ENCODE data around the gene SYCN. TPM values are rescaled to one million over a fixed set of nuclear protein-coding genes. Genes with fewer than 3 reads are reported as not detected.

SYCN gene
- total and polyA plus RNA-seq, 2 experiments from 2014 or later, result not detected

DNA sequence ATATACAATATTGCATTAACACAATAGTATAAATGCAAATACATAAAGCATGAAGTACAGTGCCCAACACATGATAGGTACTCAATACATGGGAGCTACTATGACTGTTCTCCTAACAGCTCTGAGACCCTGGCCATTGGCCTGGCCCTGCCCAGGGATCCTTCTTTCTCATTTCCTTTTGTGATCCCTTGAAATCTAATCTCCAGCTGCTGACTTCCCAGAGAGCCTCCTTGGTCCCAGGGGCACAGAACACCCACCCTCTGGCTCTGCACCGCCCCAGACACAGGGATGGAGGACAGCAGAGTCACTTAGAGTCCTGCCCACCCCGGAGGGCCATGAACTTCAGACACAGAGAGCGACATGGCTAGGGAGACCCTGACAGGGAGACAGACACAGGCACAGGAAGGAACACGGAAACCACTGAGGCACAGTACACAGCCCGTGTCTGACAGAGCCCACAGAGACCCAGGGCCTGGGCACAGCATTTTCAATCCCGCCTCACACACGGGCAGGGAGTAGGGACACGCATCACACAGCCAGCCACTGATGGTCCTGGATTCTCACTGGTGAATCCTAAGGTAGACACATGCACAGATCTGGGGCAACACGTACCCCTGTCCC is 4.2 kb upstream of the SYCN start:
- no peaks in the 10 kb centered on the region for H3K9me2 ChIP-seq (ENCODE audit: insufficient read depth)
- H3K27me3 ChIP-seq (replicated peaks; ENCODE audit: insufficient read depth), result peaks cover 22% of the 10 kb centered on the region
- H3K4me3 ChIP-seq, result no peak overlapping the region
- no peaks in the 10 kb centered on the region for H3K36me3 ChIP-seq (ENCODE audit: low read depth)
- H4K20me1 ChIP-seq (ENCODE audit: insufficient read depth), result no peaks in the 10 kb centered on the region
- in situ Hi-C loops (cut with MboI), result no loop called here
- TF ChIP-seq EZH2phosphoT487 (IDR thresholded peaks at IDR 0.05; ENCODE audit: insufficient read depth, low read depth), result no peak
- no peak overlapping the region for H2AFZ ChIP-seq
- WGBS, 2 experiments (ENCODE audit: low coverage in 1 of 2, low lambda C conversion rate in 2 of 2, missing lambda C conversion rate in 2 of 2), result 53 to 65% methylated on average over 9 of the region's 9 CpGs
- DNase-seq, result no peak
- H3F3A ChIP-seq (ENCODE audit: insufficient read depth), result no peaks in the 10 kb centered on the region
- H3K27ac ChIP-seq, result no peak overlapping the region
- no peaks in the 10 kb centered on the region for H3K9me3 ChIP-seq (ENCODE audit: low read depth)
- H3K4me2 ChIP-seq (ENCODE audit: unreplicated experiment), result no peak overlapping the region
- no peaks in the 10 kb centered on the region for H3K4me1 ChIP-seq (ENCODE audit: insufficient read depth)
- H3K9ac ChIP-seq, result no peak overlapping the region
- no peaks in the 10 kb centered on the region for H3K79me2 ChIP-seq (ENCODE audit: insufficient read depth)

- no peak overlapping the region for H3K27ac ChIP-seq
- in situ Hi-C loops (cut with MboI), result no loop called here
- H3K4me3 ChIP-seq, result no peak overlapping the region
- H3K9me3 ChIP-seq (ENCODE audit: low read depth), result no peaks in the 10 kb centered on the region
- H3K79me2 ChIP-seq (ENCODE audit: insufficient read depth), result no peaks in the 10 kb centered on the region
- no peaks in the 10 kb centered on the region for H3F3A ChIP-seq (ENCODE audit: insufficient read depth)
- WGBS, 2 experiments (ENCODE audit: low coverage in 1 of 2, low lambda C conversion rate in 2 of 2, missing lambda C conversion rate in 2 of 2), result 43 to 45% methylated on average over 6 of the region's 6 CpGs
- no peak overlapping the region for H2AFZ ChIP-seq
- no peaks in the 10 kb centered on the region for H3K4me1 ChIP-seq (ENCODE audit: insufficient read depth)
- no peak overlapping the region for H3K9ac ChIP-seq
- no peak for DNase-seq
- no peak overlapping the region for H3K4me2 ChIP-seq (ENCODE audit: unreplicated experiment)
- no peaks in the 10 kb centered on the region for H4K20me1 ChIP-seq (ENCODE audit: insufficient read depth)
- H3K36me3 ChIP-seq (ENCODE audit: low read depth), result no peaks in the 10 kb centered on the region
- no peaks in the 10 kb centered on the region for H3K9me2 ChIP-seq (ENCODE audit: insufficient read depth)
- TF ChIP-seq EZH2 (IDR thresholded peaks at IDR 0.05; ENCODE audit: insufficient read depth, poor library complexity, severe bottlenecking), result no peak
- no peak for TF ChIP-seq EZH2phosphoT487 (IDR thresholded peaks at IDR 0.05; ENCODE audit: insufficient read depth, low read depth)
- H3K27me3 ChIP-seq (replicated peaks; ENCODE audit: insufficient read depth), result peaks cover 30% of the 10 kb centered on the region
These were observed 3.3 kb upstream of the SYCN start for GRCh38 chr19:39207293-39207836.

DNA sequence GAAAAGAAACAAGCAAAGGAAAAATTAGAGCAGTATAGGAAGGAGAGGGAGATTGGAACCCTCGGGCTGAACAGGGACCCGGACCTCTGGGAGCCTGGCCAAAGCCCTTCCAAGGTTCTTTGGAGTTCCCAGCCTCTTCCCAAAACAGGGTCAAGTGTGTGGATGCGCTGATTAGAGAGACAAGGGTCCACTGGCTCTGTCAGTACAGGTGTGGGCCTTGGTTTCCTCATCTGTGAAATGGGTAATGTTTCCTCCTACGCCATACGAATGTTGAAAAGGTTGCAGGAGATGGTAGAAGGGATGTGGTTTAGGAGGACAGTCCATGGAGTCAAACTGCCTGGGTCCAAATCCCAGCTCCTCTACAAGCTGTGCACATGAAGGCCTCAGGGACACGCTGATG is 2.1 kb upstream of the SYCN start:
- no peaks in the 10 kb centered on the region for H3K79me2 ChIP-seq (ENCODE audit: insufficient read depth)
- H3K27me3 ChIP-seq (replicated peaks; ENCODE audit: insufficient read depth), result peaks cover 42% of the 10 kb centered on the region
- no peaks in the 10 kb centered on the region for H3K36me3 ChIP-seq (ENCODE audit: low read depth)
- no peak overlapping the region for H2AFZ ChIP-seq
- no peaks in the 10 kb centered on the region for H4K20me1 ChIP-seq (ENCODE audit: insufficient read depth)
- no peak overlapping the region for H3K4me3 ChIP-seq
- no peak overlapping the region for H3K27ac ChIP-seq
- DNase-seq, result no peak
- H3F3A ChIP-seq (ENCODE audit: insufficient read depth), result no peaks in the 10 kb centered on the region
- H3K9me3 ChIP-seq (ENCODE audit: low read depth), result no peaks in the 10 kb centered on the region
- H3K4me2 ChIP-seq (ENCODE audit: unreplicated experiment), result no peak overlapping the region
- no peaks in the 10 kb centered on the region for H3K4me1 ChIP-seq (ENCODE audit: insufficient read depth)
- in situ Hi-C loops (cut with MboI), result no loop called here
- H3K9ac ChIP-seq, result no peak overlapping the region
- H3K9me2 ChIP-seq (ENCODE audit: insufficient read depth), result no peaks in the 10 kb centered on the region
- TF ChIP-seq EZH2 (IDR thresholded peaks at IDR 0.05; ENCODE audit: insufficient read depth, poor library complexity, severe bottlenecking) (no peak), EZH2phosphoT487 (IDR thresholded peaks at IDR 0.05; ENCODE audit: insufficient read depth, low read depth) (no peak)
- 60 to 64% methylated on average over 6 of the region's 6 CpGs for WGBS, 2 experiments (ENCODE audit: low coverage in 1 of 2, low lambda C conversion rate in 2 of 2, missing lambda C conversion rate in 2 of 2)

DNA sequence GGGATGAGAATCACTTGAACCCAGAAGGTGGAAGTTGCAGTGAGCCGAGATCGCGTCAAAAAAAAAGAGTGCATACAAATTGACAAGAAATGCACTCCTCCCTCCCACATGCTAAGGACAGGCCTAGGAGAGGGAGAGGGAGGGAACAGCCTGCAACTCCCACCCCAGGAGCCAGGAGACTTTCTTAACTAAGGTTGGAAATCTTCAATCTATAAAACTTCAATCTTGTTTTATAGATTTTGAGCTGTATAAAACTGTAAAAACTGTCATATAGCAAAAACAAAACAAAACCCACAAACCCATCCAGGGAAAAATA is 1.3 kb upstream of the SYCN start:
- no peak overlapping the region for H3K4me2 ChIP-seq (ENCODE audit: unreplicated experiment)
- in situ Hi-C loops (cut with MboI), result no loop called here
- DNase-seq, result no peak
- no peak overlapping the region for H3K9ac ChIP-seq
- H3K27me3 ChIP-seq (replicated peaks; ENCODE audit: insufficient read depth), result peaks cover 43% of the 10 kb centered on the region
- no peaks in the 10 kb centered on the region for H3F3A ChIP-seq (ENCODE audit: insufficient read depth)
- H3K27ac ChIP-seq, result no peak overlapping the region
- H2AFZ ChIP-seq, result no peak overlapping the region
- no peaks in the 10 kb centered on the region for H3K79me2 ChIP-seq (ENCODE audit: insufficient read depth)
- no peak overlapping the region for H3K4me3 ChIP-seq
- no peaks in the 10 kb centered on the region for H4K20me1 ChIP-seq (ENCODE audit: insufficient read depth)
- H3K36me3 ChIP-seq (ENCODE audit: low read depth), result no peaks in the 10 kb centered on the region
- no peak for TF ChIP-seq EZH2phosphoT487 (IDR thresholded peaks at IDR 0.05; ENCODE audit: insufficient read depth, low read depth)
- TF ChIP-seq EZH2 (IDR thresholded peaks at IDR 0.05; ENCODE audit: insufficient read depth, poor library complexity, severe bottlenecking), result no peak
- H3K9me3 ChIP-seq (ENCODE audit: low read depth), result no peaks in the 10 kb centered on the region
- no peaks in the 10 kb centered on the region for H3K9me2 ChIP-seq (ENCODE audit: insufficient read depth)
- WGBS, 2 experiments (ENCODE audit: low coverage in 1 of 2, low lambda C conversion rate in 2 of 2, missing lambda C conversion rate in 2 of 2), result 61 to 83% methylated on average over 3 of the region's 3 CpGs
- no peaks in the 10 kb centered on the region for H3K4me1 ChIP-seq (ENCODE audit: insufficient read depth)

GRCh38 chr19:39202998-39203355 is 1.1 kb downstream of the SYCN start:
- no peak overlapping the region for H3K27ac ChIP-seq
- no peaks in the 10 kb centered on the region for H3K9me2 ChIP-seq (ENCODE audit: insufficient read depth)
- H3K9me3 ChIP-seq (ENCODE audit: low read depth), result no peaks in the 10 kb centered on the region
- in situ Hi-C loops (cut with MboI), result no loop called here
- WGBS, 2 experiments (ENCODE audit: low coverage in 1 of 2, low lambda C conversion rate in 2 of 2, missing lambda C conversion rate in 2 of 2), result 94 to 100% methylated on average over 1 of the region's 1 CpG
- H3K27me3 ChIP-seq (replicated peaks; ENCODE audit: insufficient read depth), result peaks cover 41% of the 10 kb centered on the region
- H3K4me1 ChIP-seq (ENCODE audit: insufficient read depth), result no peaks in the 10 kb centered on the region
- H3K36me3 ChIP-seq (ENCODE audit: low read depth), result no peaks in the 10 kb centered on the region
- no peaks in the 10 kb centered on the region for H4K20me1 ChIP-seq (ENCODE audit: insufficient read depth)
- H2AFZ ChIP-seq, result no peak overlapping the region
- TF ChIP-seq EZH2 (IDR thresholded peaks at IDR 0.05; ENCODE audit: insufficient read depth, poor library complexity, severe bottlenecking) (no peak), EZH2phosphoT487 (IDR thresholded peaks at IDR 0.05; ENCODE audit: insufficient read depth, low read depth) (no peak)
- H3K4me2 ChIP-seq (ENCODE audit: unreplicated experiment), result no peak overlapping the region
- no peak overlapping the region for H3K4me3 ChIP-seq
- no peaks in the 10 kb centered on the region for H3F3A ChIP-seq (ENCODE audit: insufficient read depth)
- no peaks in the 10 kb centered on the region for H3K79me2 ChIP-seq (ENCODE audit: insufficient read depth)
- no peak for DNase-seq
- H3K9ac ChIP-seq, result no peak overlapping the region
